Lower leg skin (tissue), 3 donors: ENCODE measurements around the gene NLGN4Y.

Source experiments
- CTCF ChIP-seq, 3 donors: fragments of 450-650 bp; IDR thresholded peaks; one replicate each; pipeline ENCODE4 v1.5.1; 2016; ENCODE audit warnings: antibody characterized with exemption in 3 of 3, mild to moderate bottlenecking in 3 of 3, moderate library complexity in 2 of 3
- POLR2A ChIP-seq, 2 donors: fragments of 450-650 bp; IDR thresholded peaks; one replicate each; pipeline ENCODE4 v1.6.1; 2016 to 2017; ENCODE audit warnings: antibody characterized with exemption in 2 of 2, mild to moderate bottlenecking in 1 of 2, moderate library complexity in 1 of 2

- TF ChIP-seq CTCF (IDR thresholded peaks at IDR 0.05) (no peak), POLR2A (IDR thresholded peaks at IDR 0.05) (no peak)
These were observed 93.3 kb downstream of the NLGN4Y start for GRCh38 chrY:14617625-14618024.
